Stimulated activated effector memory CD8-positive, alpha-beta T cell treated with anti-CD3 and anti-CD28 coated beads, Interleukin-12 subunit alpha, Interleukin-12 subunit beta, amount 100 ng/mL, for 72 hours (primary cell): ENCODE measurements around the gene KCNIP3.

ENCODE experiments used
- ATAC-seq: fragments of 150-1000 bp; cut with Tn5 transposase; 2 replicates; pipeline ENCODE4 v1.10.0; 2021
- DNase-seq, 2 donors: peaks; one replicate each; pipeline ENCODE4 v3.0.0; 2021 to 2022; ENCODE audit warnings: low spot score in 2 of 2
- H3K27ac Mint-ChIP-seq: one replicate; pipeline ENCODE4 v1.8.0; 2022; ENCODE audit warnings: mild to moderate bottlenecking, mixed read lengths
- H3K36me3 Mint-ChIP-seq: one replicate; pipeline ENCODE4 v1.8.0; 2022; ENCODE audit warnings: mild to moderate bottlenecking, mixed read lengths
- H3K4me1 Mint-ChIP-seq: one replicate; pipeline ENCODE4 v1.8.0; 2022; ENCODE audit warnings: mixed read lengths
- H3K4me3 Mint-ChIP-seq: one replicate; pipeline ENCODE4 v1.8.0; 2022; ENCODE audit warnings: mild to moderate bottlenecking, mixed read lengths
- H3K9me3 Mint-ChIP-seq: one replicate; pipeline ENCODE4 v1.8.0; 2022; ENCODE audit warnings: mixed read lengths

KCNIP3 gene

DNA sequence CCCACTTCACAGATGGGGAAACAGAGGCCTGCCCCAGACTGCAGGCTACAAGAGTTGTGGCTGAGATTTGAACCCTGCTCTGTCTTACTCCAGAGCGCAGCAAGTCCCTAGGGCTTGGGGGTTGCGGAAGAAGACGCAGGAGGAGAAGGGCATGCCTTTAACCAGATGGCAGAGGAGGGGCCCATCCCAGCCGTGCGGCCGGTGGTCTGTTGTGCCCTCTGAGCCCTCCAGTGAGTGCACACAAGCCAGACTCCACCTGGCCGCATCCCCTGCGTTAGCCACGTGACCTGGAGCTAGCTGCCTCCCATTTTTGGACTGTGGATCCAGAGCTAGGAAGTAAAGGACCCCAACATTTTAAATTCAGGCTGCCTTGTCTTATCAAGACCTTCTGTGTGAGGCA is 2.8 kb downstream of the KCNIP3 start:
- H3K27ac Mint-ChIP-seq = no peak overlapping the region

DNA sequence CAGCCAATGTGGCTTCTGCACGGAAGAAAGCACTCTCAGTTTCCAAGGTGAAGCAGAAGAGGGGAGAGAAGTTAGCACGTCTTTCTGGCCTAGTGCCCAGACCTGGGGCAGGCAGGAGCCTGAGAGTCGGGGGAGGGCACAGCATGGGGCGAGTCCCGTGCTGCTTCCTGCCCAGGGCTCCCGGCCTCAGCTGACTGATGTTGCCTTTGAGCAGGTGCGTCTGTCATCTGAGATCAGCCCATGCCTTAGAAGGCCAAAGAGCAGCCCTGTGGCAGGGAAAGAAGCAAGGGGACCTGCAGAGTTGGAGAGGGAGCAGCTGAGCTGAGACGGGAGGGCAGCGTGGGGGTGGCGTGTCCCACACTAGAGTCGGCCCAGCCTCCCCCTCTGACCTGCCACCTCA is 3.3 kb downstream of the KCNIP3 start:
- H3K4me1 Mint-ChIP-seq = no peaks in the 10 kb centered on the region
- no peaks in the 10 kb centered on the region for H3K36me3 Mint-ChIP-seq
- H3K4me3 Mint-ChIP-seq = no peak overlapping the region
- DNase-seq = no peak
- no peaks in the 10 kb centered on the region for H3K9me3 Mint-ChIP-seq
- ATAC-seq = no peak
- H3K27ac Mint-ChIP-seq = no peak overlapping the region

More for the DNA sequence above, 2.8 kb downstream of the KCNIP3 start:
- ATAC-seq = no peak
- Mint-ChIP-seq H3K4me1 (no peaks in the 10 kb centered on the region), H3K4me3 (no peak overlapping the region), H3K9me3 (no peaks in the 10 kb centered on the region), H3K36me3 (no peaks in the 10 kb centered on the region)
- no peak for DNase-seq

DNA sequence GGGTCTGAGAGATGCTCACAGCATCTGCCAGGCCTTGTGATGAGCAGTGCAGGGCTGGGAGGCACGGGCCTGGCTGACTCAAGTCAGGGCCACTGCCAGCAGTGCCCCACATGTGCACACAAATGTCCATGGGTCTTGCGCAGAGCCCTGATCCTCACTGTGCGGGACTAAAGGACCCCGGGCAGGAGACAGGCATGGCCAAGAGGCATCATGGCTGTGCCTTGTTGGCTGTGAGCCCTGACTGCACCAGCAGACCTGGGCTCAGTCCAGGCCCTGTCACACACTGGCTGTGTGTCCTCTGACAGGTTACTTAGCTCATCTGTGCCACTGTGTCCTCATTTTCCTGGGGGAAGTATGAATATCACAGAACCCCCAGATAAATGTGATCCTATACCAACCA is 4.0 kb downstream of the KCNIP3 start:
- Mint-ChIP-seq H3K9me3 (no peaks in the 10 kb centered on the region), H3K27ac (no peak overlapping the region), H3K36me3 (no peaks in the 10 kb centered on the region), H3K4me1 (no peaks in the 10 kb centered on the region), H3K4me3 (no peak overlapping the region)
- no peak for DNase-seq
- ATAC-seq = no peak

DNA sequence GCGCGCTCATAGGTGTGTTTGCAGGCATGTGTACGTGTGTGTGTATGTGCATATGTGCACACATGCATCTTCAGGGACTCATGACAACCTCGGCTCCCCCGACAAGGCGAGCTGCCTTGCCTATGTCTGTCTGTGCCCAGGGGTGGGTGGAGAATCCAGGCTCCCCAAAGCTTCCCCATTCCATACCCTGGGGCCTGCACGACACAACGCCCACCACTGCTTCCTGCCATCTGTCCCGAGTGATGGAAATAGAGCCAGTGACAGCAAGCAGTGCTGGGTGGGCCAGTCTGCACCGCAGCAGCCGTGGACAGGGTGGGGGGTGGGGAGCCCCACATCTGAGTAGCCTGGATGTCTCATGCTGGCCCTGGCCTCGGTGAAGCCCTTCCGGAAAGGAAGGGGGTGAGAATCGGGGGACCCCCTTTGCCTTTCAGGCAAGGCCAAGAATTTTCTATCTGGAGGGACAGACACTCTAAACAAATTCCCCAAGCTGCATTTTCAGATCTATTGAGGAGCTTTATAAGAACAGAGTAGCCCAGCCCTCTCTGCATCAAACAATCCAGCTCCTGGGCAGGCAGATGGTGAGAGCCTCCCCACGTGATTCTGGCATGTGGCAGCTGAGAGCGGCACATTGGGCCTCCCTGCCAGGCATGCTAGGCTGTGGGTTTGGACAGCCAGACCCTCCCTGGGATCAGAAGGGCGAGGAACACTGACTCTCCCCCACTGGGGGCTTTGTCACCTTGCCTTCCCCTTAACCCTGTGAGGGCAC is 4.9 kb downstream of the KCNIP3 start:
- ATAC-seq = no peak
- no peak for DNase-seq
- no peaks in the 10 kb centered on the region for H3K4me1 Mint-ChIP-seq
- H3K36me3 Mint-ChIP-seq = no peaks in the 10 kb centered on the region
- H3K27ac Mint-ChIP-seq = no peak overlapping the region
- H3K4me3 Mint-ChIP-seq = no peak overlapping the region
- no peaks in the 10 kb centered on the region for H3K9me3 Mint-ChIP-seq

DNA sequence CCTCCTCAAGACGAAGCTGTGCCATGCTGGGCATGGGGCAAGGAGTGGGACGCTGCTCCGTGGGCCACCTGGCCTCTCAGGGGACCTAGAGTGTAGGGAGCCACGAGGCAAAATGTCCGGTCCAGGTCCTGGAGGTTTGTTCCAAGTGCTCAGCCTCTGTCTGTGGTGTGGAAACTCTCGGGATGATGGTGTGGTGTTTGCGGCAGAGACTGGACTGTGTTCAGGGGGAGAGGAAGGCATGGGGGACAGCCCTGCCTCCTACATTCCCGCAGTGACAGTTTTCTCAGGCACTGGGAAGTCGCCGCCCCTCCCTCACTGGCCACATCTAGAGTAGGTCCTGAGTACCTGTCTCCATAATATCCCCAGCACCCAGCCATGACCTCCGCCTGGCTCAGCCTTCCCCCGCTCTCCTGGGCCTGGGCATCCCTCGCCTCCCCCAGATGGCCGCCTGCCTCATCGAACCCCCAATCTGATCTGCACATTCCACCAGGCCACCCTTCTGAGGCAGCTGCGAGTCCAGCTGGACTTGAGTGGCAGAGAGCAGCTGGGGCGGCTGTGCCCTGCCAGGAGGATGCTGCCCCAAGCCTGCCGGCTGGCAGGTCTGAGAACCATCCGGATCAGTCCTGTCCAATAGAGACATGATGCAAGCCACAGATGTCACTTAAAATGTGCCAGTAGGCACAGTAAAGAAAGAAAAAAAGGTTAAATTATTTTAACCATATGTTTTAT is 6.2 kb downstream of the KCNIP3 start:
- DNase-seq (no peak), ATAC-seq (no peak)
- no peaks in the 10 kb centered on the region for H3K9me3 Mint-ChIP-seq
- no peak overlapping the region for H3K4me3 Mint-ChIP-seq
- no peaks in the 10 kb centered on the region for H3K36me3 Mint-ChIP-seq
- H3K4me1 Mint-ChIP-seq = no peaks in the 10 kb centered on the region
- H3K27ac Mint-ChIP-seq = no peak overlapping the region

DNA sequence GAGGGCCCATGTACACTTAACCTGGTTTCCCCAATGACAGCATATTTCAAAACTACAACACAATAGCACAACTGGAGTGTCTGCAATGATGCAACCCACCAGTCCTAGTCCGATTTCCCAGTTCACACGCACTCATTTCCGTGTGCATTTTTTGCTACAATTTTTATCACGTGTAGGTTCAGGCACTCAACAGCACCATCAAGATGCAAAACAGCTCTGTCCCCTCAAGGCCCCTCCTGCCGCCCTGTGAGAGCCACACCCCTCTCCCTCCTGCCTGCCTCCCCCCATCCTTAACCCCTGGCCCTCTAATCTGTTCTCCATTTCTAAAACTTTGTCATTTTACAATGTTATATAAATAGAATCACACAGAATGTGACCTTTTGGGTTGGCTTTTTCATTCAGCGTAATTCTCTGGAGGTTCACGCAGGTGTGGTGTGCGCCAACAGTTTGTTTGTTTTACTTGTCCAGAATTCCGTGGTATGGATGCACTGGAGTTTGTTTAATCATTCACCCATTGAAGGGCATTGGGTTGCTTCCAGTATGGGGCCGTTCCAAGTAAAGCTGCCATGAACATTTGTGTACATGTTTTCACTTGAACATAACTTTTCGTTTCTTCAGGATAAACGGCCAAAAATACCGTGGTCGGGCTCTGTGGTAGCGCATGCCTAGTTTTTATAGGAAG is 8.4 kb downstream of the KCNIP3 start:
- Mint-ChIP-seq H3K36me3 (no peaks in the 10 kb centered on the region), H3K27ac (no peak overlapping the region), H3K4me1 (no peaks in the 10 kb centered on the region), H3K9me3 (no peaks in the 10 kb centered on the region), H3K4me3 (no peak overlapping the region)
- no peak for DNase-seq
- no peak for ATAC-seq

DNA sequence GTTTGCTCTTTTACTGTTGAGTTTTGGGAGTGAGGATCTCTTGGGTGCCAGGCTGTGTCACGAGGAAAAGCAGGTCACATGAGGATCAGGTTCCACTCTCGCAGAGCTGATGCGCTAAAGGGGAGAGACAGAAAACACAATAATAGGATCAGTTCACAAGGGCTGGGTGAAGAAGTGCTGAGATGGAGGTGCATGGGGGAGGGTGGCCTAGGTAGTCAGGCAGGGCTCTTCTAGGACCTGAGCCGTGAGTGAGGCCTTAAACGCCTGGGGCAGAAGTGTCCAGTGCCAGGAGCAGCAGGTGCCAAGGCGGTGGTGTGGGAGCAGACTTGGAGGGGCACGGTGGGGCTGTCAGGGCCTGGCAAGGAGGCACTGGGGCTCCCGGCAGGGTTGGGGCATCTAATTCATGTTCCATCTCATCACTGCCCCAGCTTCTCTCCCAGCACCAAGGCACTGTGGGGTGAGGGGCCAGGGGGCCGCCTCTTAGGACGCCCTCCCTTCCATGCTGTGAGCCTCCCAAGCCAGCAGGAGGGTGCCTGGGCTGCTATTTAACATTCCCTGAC is 9.3 kb downstream of the KCNIP3 start:
- H3K4me3 Mint-ChIP-seq = no peak overlapping the region
- no peaks in the 10 kb centered on the region for H3K36me3 Mint-ChIP-seq
- no peaks in the 10 kb centered on the region for H3K4me1 Mint-ChIP-seq
- DNase-seq = no peak
- no peaks in the 10 kb centered on the region for H3K9me3 Mint-ChIP-seq
- no peak for ATAC-seq
- no peak overlapping the region for H3K27ac Mint-ChIP-seq

DNA sequence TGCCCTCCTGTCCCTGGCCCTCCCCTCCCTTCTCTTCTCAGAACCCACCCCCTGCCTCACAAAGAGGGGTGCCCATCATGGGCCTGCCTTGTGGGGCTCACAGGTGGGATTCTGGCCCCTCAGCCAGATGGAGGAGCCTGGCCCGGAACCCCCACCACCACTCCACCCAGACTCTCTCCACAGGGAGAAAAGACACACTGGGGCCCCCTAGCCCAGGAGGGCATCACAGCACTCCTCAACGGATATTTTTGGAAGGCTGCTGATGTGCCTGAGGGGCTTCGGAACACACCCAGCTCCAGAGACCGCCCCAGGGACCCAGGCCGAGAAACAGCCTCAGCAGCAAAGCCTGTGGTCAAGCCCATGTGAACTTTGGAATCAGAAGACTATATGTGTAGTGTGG is 9.9 kb downstream of the KCNIP3 start:
- Mint-ChIP-seq H3K9me3 (no peaks in the 10 kb centered on the region), H3K36me3 (no peaks in the 10 kb centered on the region), H3K27ac (no peak overlapping the region), H3K4me3 (no peak overlapping the region), H3K4me1 (no peaks in the 10 kb centered on the region)
- DNase-seq (no peak), ATAC-seq (no peak)

DNA sequence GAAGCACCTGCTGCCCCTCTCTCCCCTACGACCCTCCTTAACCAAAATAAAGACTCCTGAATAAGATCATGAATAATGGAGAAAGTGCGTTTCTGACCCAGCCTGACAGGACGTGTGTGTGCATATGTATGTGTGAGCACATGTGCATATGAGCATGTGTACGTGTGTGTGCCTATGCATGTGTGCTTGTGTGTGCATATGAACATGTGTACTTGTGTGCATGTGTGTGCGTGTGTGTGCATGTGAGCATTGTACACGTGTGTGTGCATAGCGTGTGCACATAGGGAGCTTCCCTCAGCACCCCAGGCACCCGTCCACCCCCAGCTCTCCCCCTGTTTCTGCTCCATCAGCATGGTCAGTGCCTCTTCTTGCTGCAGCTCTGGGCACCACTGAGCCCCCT is 10.7 kb downstream of the KCNIP3 start:
- H3K36me3 Mint-ChIP-seq = no peaks in the 10 kb centered on the region
- no peak for ATAC-seq
- no peak overlapping the region for H3K4me3 Mint-ChIP-seq
- no peaks in the 10 kb centered on the region for H3K4me1 Mint-ChIP-seq
- no peaks in the 10 kb centered on the region for H3K9me3 Mint-ChIP-seq
- H3K27ac Mint-ChIP-seq = no peak overlapping the region
- DNase-seq = no peak

DNA sequence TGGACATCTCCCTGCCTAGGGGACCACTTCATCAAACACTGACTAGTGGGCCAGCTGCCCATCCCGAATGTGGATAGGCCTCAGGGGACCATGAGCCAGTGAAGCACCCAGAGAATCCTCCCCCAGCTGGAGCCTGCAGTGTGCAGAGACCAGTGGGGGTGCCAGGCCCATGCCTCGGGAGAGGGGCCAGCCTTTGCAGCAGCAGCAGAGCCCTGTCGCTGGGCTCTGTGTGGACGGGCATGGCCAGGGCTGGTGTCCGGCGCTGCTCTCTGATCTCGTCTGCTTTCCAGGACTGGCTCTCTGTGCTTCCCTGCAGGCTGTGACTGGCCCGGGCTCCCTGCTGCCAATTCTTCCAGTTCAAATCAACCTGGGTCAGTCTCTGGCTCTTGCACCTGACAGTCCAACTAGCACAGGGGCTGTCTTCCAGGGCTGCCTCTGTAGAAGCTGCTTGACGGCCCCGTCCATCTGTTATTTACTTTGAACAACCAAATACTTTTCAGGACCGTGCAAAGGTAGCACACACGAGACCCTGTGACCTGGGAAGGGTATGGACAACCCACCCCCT is 11.4 kb downstream of the KCNIP3 start:
- DNase-seq (no peak), ATAC-seq (no peak)

DNA sequence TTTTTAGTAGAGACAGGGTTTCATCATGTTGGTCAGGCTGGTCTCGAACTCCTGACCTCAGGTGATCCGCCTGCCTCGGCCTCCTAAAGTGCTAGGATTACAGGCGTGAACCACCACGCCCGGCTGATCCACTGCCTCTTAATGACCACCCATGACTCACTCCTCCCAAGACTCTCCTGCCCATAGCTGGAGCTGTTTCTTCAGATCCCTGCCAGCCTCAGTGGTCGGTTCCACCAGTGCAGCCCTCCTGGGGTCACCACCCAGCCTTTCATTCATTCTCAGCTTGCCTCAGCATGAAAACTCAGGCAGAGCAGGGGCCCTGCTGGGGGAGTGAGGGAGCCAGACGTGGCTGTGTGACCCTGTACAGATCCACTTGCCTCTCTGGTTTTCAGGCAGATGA is 12.5 kb downstream of the KCNIP3 start:
- H3K4me1 Mint-ChIP-seq = no peaks in the 10 kb centered on the region
- H3K9me3 Mint-ChIP-seq = no peaks in the 10 kb centered on the region
- H3K4me3 Mint-ChIP-seq = no peak overlapping the region
- DNase-seq = no peak
- H3K27ac Mint-ChIP-seq = no peak overlapping the region
- H3K36me3 Mint-ChIP-seq = no peaks in the 10 kb centered on the region
- ATAC-seq = no peak

More for the DNA sequence above, 11.4 kb downstream of the KCNIP3 start:
- no peak overlapping the region for H3K27ac Mint-ChIP-seq
- H3K36me3 Mint-ChIP-seq = no peaks in the 10 kb centered on the region
- no peak overlapping the region for H3K4me3 Mint-ChIP-seq
- no peaks in the 10 kb centered on the region for H3K4me1 Mint-ChIP-seq
- H3K9me3 Mint-ChIP-seq = no peaks in the 10 kb centered on the region

DNA sequence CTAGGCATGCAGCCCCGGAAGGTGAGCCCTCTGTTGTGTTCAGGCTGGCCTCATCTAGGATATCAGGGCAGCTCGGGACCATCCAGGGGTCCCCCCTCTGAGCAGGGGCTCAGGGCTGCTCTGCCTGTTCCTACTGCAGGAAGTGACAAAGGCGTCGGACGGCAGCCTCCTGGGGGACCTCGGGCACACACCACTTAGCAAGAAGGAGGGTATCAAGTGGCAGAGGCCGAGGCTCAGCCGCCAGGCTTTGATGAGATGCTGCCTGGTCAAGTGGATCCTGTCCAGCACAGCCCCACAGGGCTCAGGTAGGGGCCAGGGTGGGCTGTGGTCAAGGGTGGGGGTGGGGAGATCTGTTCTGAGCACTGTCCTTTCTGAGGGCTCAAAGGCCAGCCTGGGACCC is 13.1 kb downstream of the KCNIP3 start:
- DNase-seq (no peak), ATAC-seq (no peak)
- no peaks in the 10 kb centered on the region for H3K9me3 Mint-ChIP-seq
- no peaks in the 10 kb centered on the region for H3K4me1 Mint-ChIP-seq
- H3K4me3 Mint-ChIP-seq = no peak overlapping the region
- H3K27ac Mint-ChIP-seq = no peak overlapping the region
- no peaks in the 10 kb centered on the region for H3K36me3 Mint-ChIP-seq

DNA sequence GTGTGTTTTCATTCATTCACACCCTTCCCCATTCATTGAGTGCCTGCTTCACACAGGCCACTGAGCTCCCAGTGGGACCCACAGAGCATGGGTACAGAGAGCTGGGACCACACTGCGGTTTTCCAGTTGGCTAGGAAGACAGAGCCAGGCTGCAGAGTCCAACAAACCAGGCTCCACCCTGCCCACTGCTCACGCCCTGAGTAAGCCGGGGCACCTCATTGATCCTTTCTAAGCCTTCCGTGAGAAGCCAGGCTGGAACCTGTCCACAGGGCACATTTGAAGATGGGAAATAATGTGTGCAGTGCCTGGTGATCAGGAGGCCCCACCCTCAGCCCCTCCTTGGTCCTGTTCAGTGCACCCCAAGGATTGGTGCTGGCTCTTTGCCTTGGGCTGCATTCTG is 13.5 kb downstream of the KCNIP3 start:
- no peaks in the 10 kb centered on the region for H3K36me3 Mint-ChIP-seq
- ATAC-seq (no peak), DNase-seq (no peak)
- H3K4me1 Mint-ChIP-seq = no peaks in the 10 kb centered on the region
- no peak overlapping the region for H3K27ac Mint-ChIP-seq
- H3K9me3 Mint-ChIP-seq = no peaks in the 10 kb centered on the region
- no peak overlapping the region for H3K4me3 Mint-ChIP-seq

DNA sequence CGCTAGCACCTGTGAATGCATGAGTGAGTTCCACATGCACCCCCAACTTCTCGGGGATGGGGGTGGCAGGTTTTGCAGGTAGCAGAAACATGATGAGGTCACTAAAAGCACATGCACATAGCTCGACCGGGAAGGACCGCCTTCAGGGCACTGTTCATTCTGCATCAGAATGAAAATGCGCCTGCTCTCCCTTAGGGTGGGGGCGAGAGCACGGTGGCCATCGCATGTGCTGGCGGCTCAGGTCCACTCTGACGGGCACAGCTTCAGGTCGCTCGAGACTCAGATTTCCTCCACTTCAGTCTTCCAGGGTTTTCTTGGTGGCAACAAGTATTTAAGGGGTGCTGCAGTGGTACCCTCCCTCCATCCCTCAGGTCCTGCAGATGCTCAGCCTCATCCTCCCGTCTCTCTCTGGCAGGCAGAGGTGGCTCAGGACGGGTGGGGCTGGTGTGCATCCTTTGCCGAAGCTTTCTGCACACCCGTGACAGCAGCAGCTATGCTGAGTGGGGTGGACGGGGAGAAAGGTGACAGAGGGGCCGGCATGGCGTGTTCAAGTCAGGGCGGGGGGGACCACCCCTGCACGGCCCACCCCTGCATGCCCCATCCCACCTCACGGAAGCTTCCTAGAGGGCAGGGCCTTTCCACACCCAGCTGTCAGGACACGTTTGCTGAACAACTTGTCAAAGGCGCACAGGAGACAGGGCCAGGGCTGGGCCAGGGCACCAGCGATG is 14.8 kb downstream of the KCNIP3 start:
- DNase-seq (no peak), ATAC-seq (no peak)
- no peaks in the 10 kb centered on the region for H3K9me3 Mint-ChIP-seq
- H3K4me3 Mint-ChIP-seq = no peak overlapping the region
- H3K4me1 Mint-ChIP-seq = no peaks in the 10 kb centered on the region
- no peaks in the 10 kb centered on the region for H3K36me3 Mint-ChIP-seq
- H3K27ac Mint-ChIP-seq = no peak overlapping the region
